ENCODE data around the gene CMYA5. TPM values are rescaled to one million over a fixed set of nuclear protein-coding genes. Genes with fewer than 3 reads are reported as not detected.
"Not testable (repeated sequence)": the region's sequence is repeated elsewhere in the genome, so short reads cannot be mapped to it uniquely, and the experiment has no call there.

Gene CMYA5
- total RNA-seq, 2 donors from 2014 or later, result 1.6 to 3.3 TPM

DNA sequence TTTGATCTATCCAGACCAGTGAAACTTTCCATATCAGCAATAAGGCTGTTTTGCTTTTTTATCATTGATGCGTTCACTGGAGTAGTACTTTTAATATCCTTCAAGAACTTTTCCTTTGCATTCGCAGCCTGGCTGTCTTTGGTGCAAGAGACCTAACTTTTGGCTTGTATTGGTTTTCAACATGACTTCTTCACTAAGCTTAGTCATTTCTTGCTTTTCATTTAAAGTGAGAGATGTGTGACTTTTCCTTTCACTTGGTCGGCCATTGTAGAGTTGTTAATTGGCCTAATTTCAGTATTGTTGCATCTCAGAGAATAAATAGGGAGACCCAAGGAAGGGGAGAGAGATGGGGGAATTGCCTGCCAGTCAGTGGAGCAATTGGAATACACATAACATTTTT, 26.4 kb upstream of the CMYA5 start:
- Histone ChIP-seq H3K36me3 (replicated peaks in 1 of 2; ENCODE audit: insufficient read depth in 1 of 2, low read depth in 2 of 2) (peaks cover 7 to 12% of the 10 kb centered on the region in 2 donors), H3K9me3 (no peaks in the 10 kb centered on the region), H3K4me1 (no peaks in the 10 kb centered on the region), H3K4me3 (no peak overlapping the region), H3K27me3 (no peaks in the 10 kb centered on the region), H3K27ac (no peak overlapping the region)
- WGBS, 2 donors, result 77 to 97% methylated on average over 3 of the region's 3 CpGs
- DNase-seq, result no peak
- intact Hi-C loops (cut with DNase I), result no loop called here
- TF ChIP-seq POLR2A (IDR thresholded peaks at IDR 0.05) (no peak), CTCF (IDR thresholded peaks at IDR 0.05) (no peak)
- no peak for ATAC-seq

- TF ChIP-seq CTCF (IDR thresholded peaks at IDR 0.05) (no peak), POLR2A (IDR thresholded peaks at IDR 0.05) (no peak)
- Histone ChIP-seq H3K9me3 (no peaks in the 10 kb centered on the region), H3K4me3 (no peak overlapping the region), H3K27ac (no peak overlapping the region), H3K36me3 (replicated peaks in 1 of 2; ENCODE audit: insufficient read depth in 1 of 2, low read depth in 2 of 2) (peaks cover 4 to 10% of the 10 kb centered on the region in 2 donors), H3K4me1 (no peaks in the 10 kb centered on the region), H3K27me3 (no peaks in the 10 kb centered on the region)
- intact Hi-C loops (cut with DNase I), result no loop called here
- DNase-seq (no peak), ATAC-seq (no peak)
- WGBS, 2 donors, result 91 to 99% methylated on average over 3 of the region's 3 CpGs
Measured at GRCh38 chr5:79666758-79667157, 22.9 kb upstream of the CMYA5 start.

DNA sequence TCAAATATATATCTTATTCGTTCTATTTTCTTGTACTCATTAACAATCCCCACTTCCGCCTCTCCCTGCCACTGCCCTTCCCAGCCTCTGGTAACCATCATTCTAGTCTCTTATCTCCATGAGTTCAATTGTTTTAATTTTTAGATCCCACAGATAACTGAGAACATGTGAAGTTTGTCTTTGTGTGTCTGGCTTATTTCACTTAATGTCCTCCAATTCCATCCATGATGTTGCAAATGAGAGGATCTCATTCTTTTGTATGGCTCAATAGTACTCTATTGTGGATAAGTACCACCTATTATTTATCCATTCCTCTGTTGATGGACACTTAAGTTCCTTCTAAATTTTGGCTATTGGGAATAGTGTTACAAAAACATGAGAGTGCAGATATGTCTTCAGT, 17.2 kb upstream of the CMYA5 start:
- Histone ChIP-seq H3K27me3 (no peaks in the 10 kb centered on the region), H3K4me1 (no peaks in the 10 kb centered on the region), H3K27ac (no peak overlapping the region), H3K4me3 (no peak overlapping the region), H3K9me3 (no peaks in the 10 kb centered on the region), H3K36me3 (replicated peaks in 1 of 2; ENCODE audit: insufficient read depth in 1 of 2, low read depth in 2 of 2) (peaks cover 0 to 7% of the 10 kb centered on the region in 2 donors)
- ATAC-seq (no peak), DNase-seq (no peak)
- 79 to 95% methylated on average over 2 of the region's 2 CpGs for WGBS, 2 donors
- TF ChIP-seq CTCF (IDR thresholded peaks at IDR 0.05), result no peak
- no peak for TF ChIP-seq POLR2A (IDR thresholded peaks at IDR 0.05)
- intact Hi-C loops (cut with DNase I), result no loop called here

DNA sequence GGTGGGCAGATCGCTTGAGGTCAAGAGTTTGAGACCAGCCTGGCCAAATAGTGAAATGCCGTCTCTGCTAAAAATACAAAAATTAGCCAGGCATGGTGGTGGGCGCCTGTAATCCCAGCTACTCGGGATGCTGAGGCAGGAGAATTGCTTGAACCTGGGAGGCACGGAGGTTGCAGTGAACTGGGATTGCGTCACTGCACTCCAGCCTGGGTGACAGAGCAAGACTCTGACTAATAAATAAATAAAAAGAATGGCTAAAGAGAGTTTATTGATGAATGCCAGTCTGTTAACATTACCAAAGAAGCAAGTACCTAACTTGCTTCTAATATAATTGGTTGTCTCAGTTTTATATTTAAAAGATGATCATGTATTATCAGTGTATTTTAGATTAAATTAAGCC, 13.3 kb upstream of the CMYA5 start:
- 91 to 96% methylated on average over 6 of the region's 6 CpGs for WGBS, 2 donors
- H3K27me3 ChIP-seq; H3K4me1 ChIP-seq; H3K9me3 ChIP-seq; H3K36me3 ChIP-seq (replicated peaks in 1 of 2; ENCODE audit: insufficient read depth in 1 of 2, low read depth in 2 of 2); DNase-seq; H3K27ac ChIP-seq; H3K4me3 ChIP-seq; ATAC-seq; intact Hi-C loops (cut with DNase I): not testable (repeated sequence)

GRCh38 chr5:79682102-79682501, 7.5 kb upstream of the CMYA5 start:
- H3K9me3 ChIP-seq; H3K4me3 ChIP-seq; H3K27ac ChIP-seq; H3K27me3 ChIP-seq; ATAC-seq; DNase-seq; H3K4me1 ChIP-seq; intact Hi-C loops (cut with DNase I): not testable (repeated sequence)
- WGBS, 2 donors, result 89 to 96% methylated on average over 3 of the region's 3 CpGs
- peaks cover 0 to 10% of the 10 kb centered on the region in 2 donors for H3K36me3 ChIP-seq (replicated peaks in 1 of 2; ENCODE audit: insufficient read depth in 1 of 2, low read depth in 2 of 2)

DNA sequence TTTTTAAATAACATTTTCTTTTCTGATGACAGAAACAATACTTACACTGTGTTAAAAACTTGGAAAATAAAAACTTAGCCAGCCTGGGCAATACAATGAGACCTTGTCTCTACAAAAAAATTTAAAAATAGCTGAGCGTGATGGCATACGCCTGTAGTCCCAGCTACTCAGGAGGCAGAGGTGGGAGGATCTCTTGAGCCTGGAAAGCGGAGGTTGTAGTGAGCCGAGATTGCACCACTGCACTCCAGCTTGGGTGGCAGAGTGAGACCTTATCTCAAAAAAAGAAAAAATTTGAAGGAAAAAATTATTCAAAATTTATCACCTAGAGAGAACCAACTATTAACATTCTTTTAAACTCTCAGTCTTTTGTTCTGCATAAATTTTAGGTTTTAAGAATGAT, 4.9 kb upstream of the CMYA5 start:
- TF ChIP-seq POLR2A (IDR thresholded peaks at IDR 0.05) (no peak), CTCF (IDR thresholded peaks at IDR 0.05) (no peak)
- no peaks in the 10 kb centered on the region for H3K27me3 ChIP-seq
- no peaks in the 10 kb centered on the region for H3K4me1 ChIP-seq
- H3K4me3 ChIP-seq, result no peak overlapping the region
- H3K36me3 ChIP-seq (replicated peaks in 1 of 2; ENCODE audit: insufficient read depth in 1 of 2, low read depth in 2 of 2), result peaks cover 0 to 10% of the 10 kb centered on the region in 2 donors
- no peak for DNase-seq
- ATAC-seq, result no peak
- no peak overlapping the region for H3K27ac ChIP-seq
- 94 to 100% methylated on average over 4 of the region's 4 CpGs for WGBS, 2 donors
- intact Hi-C loops (cut with DNase I), result no loop called here
- no peaks in the 10 kb centered on the region for H3K9me3 ChIP-seq
